Smooth muscle cell (in vitro differentiated cells): Measurements from ENCODE around the gene MAPK4. TPM values are rescaled to one million over a fixed set of nuclear protein-coding genes. Genes with fewer than 3 reads are reported as not detected.
A peak's percentile ranks its signal among the peaks of the same experiment; 100 is the strongest.
"Not testable (repeated sequence)": the region's sequence is repeated elsewhere in the genome, so short reads cannot be mapped to it uniquely, and the experiment has no call there.

Source experiments
- DNase-seq: peaks from one replicate; lab custom pipeline; 2025; ENCODE audit not compliant: unreplicated experiment; lab: John Stamatoyannopoulos, UW
- H2AFZ ChIP-seq: fragments of 200-600 bp; sonication (generic); 2 replicates; pipeline ENCODE4 v1.6.0; 2016; ENCODE audit warnings: antibody characterized with exemption, low read depth, mild to moderate bottlenecking
- H3F3A ChIP-seq: fragments of 200-600 bp; sonication (generic); 2 replicates; pipeline ENCODE4 v1.6.0; 2017; ENCODE audit warnings: antibody characterized with exemption, low read depth
- H3K27ac ChIP-seq: fragments of 200-600 bp; sonication (generic); 2 replicates; pipeline ENCODE4 v1.5.1; 2016; ENCODE audit warnings: low read depth, mild to moderate bottlenecking
- H3K27me3 ChIP-seq: fragments of 200-600 bp; sonication (generic); 2 replicates; pipeline ENCODE4 v1.6.1; 2016; ENCODE audit warnings: low read depth, mild to moderate bottlenecking
- H3K36me3 ChIP-seq: fragments of 200-600 bp; sonication (generic); 2 replicates; pipeline ENCODE4 v1.5.1; 2016; ENCODE audit warnings: low read depth
- H3K4me1 ChIP-seq: fragments of 200-600 bp; sonication (generic); 2 replicates; pipeline ENCODE4 v1.5.1; 2016; ENCODE audit warnings: low read depth
- H3K4me2 ChIP-seq: fragments of 200-600 bp; sonication (generic); 2 replicates; pipeline ENCODE4 v1.6.0; 2016; ENCODE audit warnings: mild to moderate bottlenecking
- H3K4me3 ChIP-seq: fragments of 200-600 bp; sonication (generic); 2 replicates; pipeline ENCODE4 v1.5.1; 2016; ENCODE audit warnings: mild to moderate bottlenecking
- H3K79me2 ChIP-seq: fragments of 200-600 bp; sonication (generic); 2 replicates; pipeline ENCODE4 v1.6.0; 2016; ENCODE audit warnings: low read depth, mild to moderate bottlenecking
- H3K9ac ChIP-seq: fragments of 200-600 bp; sonication (generic); 2 replicates; pipeline ENCODE4 v1.6.0; 2016; ENCODE audit warnings: low read depth
- H3K9me3 ChIP-seq: fragments of 200-600 bp; sonication (generic); replicated peaks from 2 replicates; pipeline ENCODE4 v1.5.1; 2016; ENCODE audit warnings: low read depth
- H4K20me1 ChIP-seq: fragments of 200-600 bp; sonication (generic); 2 replicates; pipeline ENCODE4 v1.6.0; 2016; ENCODE audit warnings: low read depth
- CTCF ChIP-seq: fragments of 200-600 bp; sonication (generic); IDR thresholded peaks from 2 replicates; pipeline ENCODE4 v1.5.1; 2017; ENCODE audit warnings: borderline replicate concordance, mild to moderate bottlenecking, antibody characterized with exemption; ENCODE audit not compliant: insufficient read depth, poor library complexity, severe bottlenecking
- WGBS: methylation state at CpG from one replicate; pipeline ENCODE4 v1.1.7; 2016; ENCODE audit warnings: low lambda C conversion rate; 5-methylcytosine and 5-hydroxymethylcytosine counted together
- polyA plus RNA-seq: library from polyadenylated mRNA; unstranded; fragments of >200 nt; fragmentation: Nextera tagmentation; extraction: Ambion mirVana; gene quantifications from 2 replicates; pipeline ENCODE4 v1.2.1, GENCODE V29; 2016
- total RNA-seq: library from RNA; depleted of rRNA; stranded (reverse); fragments of >200 nt; gene quantifications from 2 replicates; pipeline ENCODE4 v1.2.3, GENCODE V29; 2014

The MAPK4 gene
- total and polyA plus RNA-seq, 2 experiments from 2014 or later = 0.09 TPM; not detected in 1

GRCh38 chr18:50569930-50570329 lies 10.0 kb downstream of the MAPK4 start:
- peaks cover 40% of the 10 kb centered on the region for H3K27me3 ChIP-seq
- DNase-seq = no peak
- no peaks in the 10 kb centered on the region for H3K36me3 ChIP-seq
- no peaks in the 10 kb centered on the region for H3K79me2 ChIP-seq
- no peak for TF ChIP-seq CTCF
- H3K9me3 ChIP-seq = no peaks in the 10 kb centered on the region
- H4K20me1 ChIP-seq = no peaks in the 10 kb centered on the region
- no peaks in the 10 kb centered on the region for H3F3A ChIP-seq
- no peaks in the 10 kb centered on the region for H3K4me1 ChIP-seq
- no peak overlapping the region for H2AFZ ChIP-seq
- H3K27ac ChIP-seq = no peak overlapping the region
- H3K9ac ChIP-seq = no peak overlapping the region
- no peak overlapping the region for H3K4me2 ChIP-seq
- H3K4me3 ChIP-seq = no peak overlapping the region

GRCh38 chr18:50571606-50572005 lies 11.7 kb downstream of the MAPK4 start:
- no peaks in the 10 kb centered on the region for H3K9me3 ChIP-seq
- 88% methylated on average over 2 of the region's 2 CpGs for WGBS

GRCh38 chr18:50573196-50573595 lies 13.3 kb downstream of the MAPK4 start:
- H3K9me3 ChIP-seq, H3K4me1 ChIP-seq, H3K4me3 ChIP-seq, H3K79me2 ChIP-seq, H3K9ac ChIP-seq, H3K36me3 ChIP-seq, H2AFZ ChIP-seq, H3F3A ChIP-seq, H3K4me2 ChIP-seq, H3K27ac ChIP-seq, H4K20me1 ChIP-seq, DNase-seq: not testable (repeated sequence)
- H3K27me3 ChIP-seq = peaks cover 40% of the 10 kb centered on the region
- WGBS = 93% methylated on average over 3 of the region's 3 CpGs

More at GRCh38 chr18:50571606-50572005, 11.7 kb downstream of the MAPK4 start:
- no peak overlapping the region for H3K9ac ChIP-seq
- TF ChIP-seq CTCF = no peak
- no peak for DNase-seq
- no peak overlapping the region for H3K4me2 ChIP-seq
- no peaks in the 10 kb centered on the region for H3K79me2 ChIP-seq
- H3K4me3 ChIP-seq = no peak overlapping the region
- H3K27me3 ChIP-seq = peaks cover 40% of the 10 kb centered on the region
- no peak overlapping the region for H3K27ac ChIP-seq
- H3K36me3 ChIP-seq = no peaks in the 10 kb centered on the region
- H3F3A ChIP-seq = no peaks in the 10 kb centered on the region
- no peaks in the 10 kb centered on the region for H3K4me1 ChIP-seq
- H4K20me1 ChIP-seq = no peaks in the 10 kb centered on the region
- H2AFZ ChIP-seq = no peak overlapping the region

- Histone ChIP-seq H2AFZ (no peak overlapping the region), H3K4me1 (no peaks in the 10 kb centered on the region), H3K36me3 (no peaks in the 10 kb centered on the region), H3K79me2 (no peaks in the 10 kb centered on the region), H3F3A (no peaks in the 10 kb centered on the region), H4K20me1 (no peaks in the 10 kb centered on the region), H3K4me3 (no peak overlapping the region), H3K4me2 (no peak overlapping the region), H3K9me3 (no peaks in the 10 kb centered on the region), H3K9ac (no peak overlapping the region), H3K27ac (no peak overlapping the region), H3K27me3 (peaks cover 40% of the 10 kb centered on the region)
- DNase-seq = no peak
- TF ChIP-seq CTCF = peak; percentile 31
- WGBS = 52% methylated on average over 3 of the region's 3 CpGs
These were observed 13.8 kb downstream of the MAPK4 start for GRCh38 chr18:50573679-50574078.
